RWPE2 (cell line): Measurements from ENCODE around the gene DNAJC5.
"Not testable (repeated sequence)": the region's sequence is repeated elsewhere in the genome, so short reads cannot be mapped to it uniquely, and the experiment has no call there.

ENCODE experiments used
- ATAC-seq: fragments of 200-7000 bp; cut with Tn5 transposase; 3 replicates; pipeline ENCODE4 v1.9.1; 2021; ENCODE audit warnings: low read depth
- DNase-seq: peaks from one replicate; pipeline ENCODE4 v3.0.0-alpha.2; 2020; ENCODE audit warnings: low spot score
- H3K27ac ChIP-seq: fragments of 450-650 bp; 2 replicates; pipeline ENCODE4 v1.5.1; 2017; ENCODE audit warnings: mild to moderate bottlenecking; ENCODE audit not compliant: poor library complexity, severe bottlenecking
- H3K27me3 ChIP-seq: fragments of 250-450 bp; sonication (Bioruptor Pico); 2 replicates; pipeline ENCODE4 v1.5.1; 2021; ENCODE audit warnings: mild to moderate bottlenecking, moderate library complexity; ENCODE audit not compliant: insufficient read depth, poor library complexity, severe bottlenecking
- H3K36me3 ChIP-seq: fragments of 250-450 bp; sonication (Bioruptor Pico); 2 replicates; pipeline ENCODE4 v1.5.1; 2020; ENCODE audit warnings: low read depth, mild to moderate bottlenecking, moderate library complexity
- H3K4me1 ChIP-seq: fragments of 250-450 bp; sonication (Bioruptor Pico); 2 replicates; pipeline ENCODE4 v1.5.1; 2021; ENCODE audit warnings: mild to moderate bottlenecking, moderate library complexity; ENCODE audit not compliant: insufficient read depth, poor library complexity, severe bottlenecking
- H3K4me3 ChIP-seq: fragments of 250-450 bp; sonication (Bioruptor Pico); 2 replicates; pipeline ENCODE4 v1.5.1; 2021; ENCODE audit warnings: mild to moderate bottlenecking, moderate library complexity; ENCODE audit not compliant: severe bottlenecking
- H3K9me3 ChIP-seq: fragments of 250-450 bp; sonication (Bioruptor Pico); 2 replicates; pipeline ENCODE4 v1.5.1; 2021; ENCODE audit warnings: mild to moderate bottlenecking, moderate library complexity; ENCODE audit not compliant: severe bottlenecking
- TF ChIP-seq, protein P1 (sequence below): fragments of 450-650 bp; IDR thresholded peaks from one replicate; pipeline ENCODE4 v1.5.1; 2017; ENCODE audit warnings: mild to moderate bottlenecking, moderate library complexity; ENCODE audit not compliant: poor library complexity, severe bottlenecking

The DNAJC5 gene

DNA sequence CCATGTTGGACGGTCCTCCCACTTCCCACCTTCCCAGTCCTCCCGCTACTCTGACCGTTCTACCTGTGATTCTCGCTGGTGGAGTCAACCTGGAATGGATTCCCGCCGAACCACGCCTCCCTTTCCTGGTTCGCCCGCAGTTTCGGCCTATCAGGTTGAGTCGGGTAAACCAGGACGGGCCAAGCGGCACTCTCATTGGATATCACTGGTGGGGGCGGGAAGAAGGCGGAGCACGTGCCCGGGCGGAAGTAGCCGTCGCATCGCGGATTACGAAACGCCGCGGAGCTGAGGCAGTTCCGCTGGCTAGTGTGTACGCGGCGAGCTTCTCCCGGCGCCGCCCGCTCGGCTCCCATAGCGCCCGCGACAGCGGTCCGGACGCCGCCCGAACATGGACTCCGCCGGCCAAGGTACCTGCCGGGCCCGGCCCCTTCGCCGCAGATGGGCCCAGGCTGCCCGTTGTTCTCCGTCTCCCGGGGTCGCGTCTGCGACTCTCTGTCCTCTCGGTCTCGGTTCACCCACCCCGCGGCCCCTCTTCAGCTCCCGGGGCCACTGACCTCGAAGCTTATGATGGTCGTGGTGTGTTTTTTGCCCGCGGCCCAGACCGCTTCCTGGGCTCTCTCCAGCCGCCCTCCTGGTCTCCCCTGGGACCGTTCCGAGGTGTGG, 29.8 kb upstream of the DNAJC5 start, which contains the start of gene TPD52L2:
Gene TPD52L2, plus strand, starts transcription at position 293 of the 663 bp plus-strand sequence. Its CDS starts 96 bp downstream, at position 389.
- peak within 1 kb of the TSS; percentile 78 for H3K4me3 ChIP-seq
- peak; percentile 100 for DNase-seq
- peak within 1 kb of the TSS; percentile 87 for H3K27ac ChIP-seq
- peak; percentile 88 for ATAC-seq
- H3K27me3 ChIP-seq, result no peaks in the 10 kb centered on the region
- H3K9me3 ChIP-seq, result no peaks in the 10 kb centered on the region
- TF ChIP-seq, protein P1, sequence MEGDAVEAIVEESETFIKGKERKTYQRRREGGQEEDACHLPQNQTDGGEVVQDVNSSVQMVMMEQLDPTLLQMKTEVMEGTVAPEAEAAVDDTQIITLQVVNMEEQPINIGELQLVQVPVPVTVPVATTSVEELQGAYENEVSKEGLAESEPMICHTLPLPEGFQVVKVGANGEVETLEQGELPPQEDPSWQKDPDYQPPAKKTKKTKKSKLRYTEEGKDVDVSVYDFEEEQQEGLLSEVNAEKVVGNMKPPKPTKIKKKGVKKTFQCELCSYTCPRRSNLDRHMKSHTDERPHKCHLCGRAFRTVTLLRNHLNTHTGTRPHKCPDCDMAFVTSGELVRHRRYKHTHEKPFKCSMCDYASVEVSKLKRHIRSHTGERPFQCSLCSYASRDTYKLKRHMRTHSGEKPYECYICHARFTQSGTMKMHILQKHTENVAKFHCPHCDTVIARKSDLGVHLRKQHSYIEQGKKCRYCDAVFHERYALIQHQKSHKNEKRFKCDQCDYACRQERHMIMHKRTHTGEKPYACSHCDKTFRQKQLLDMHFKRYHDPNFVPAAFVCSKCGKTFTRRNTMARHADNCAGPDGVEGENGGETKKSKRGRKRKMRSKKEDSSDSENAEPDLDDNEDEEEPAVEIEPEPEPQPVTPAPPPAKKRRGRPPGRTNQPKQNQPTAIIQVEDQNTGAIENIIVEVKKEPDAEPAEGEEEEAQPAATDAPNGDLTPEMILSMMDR, result no peak
- peaks cover 46% of the 10 kb centered on the region for H3K36me3 ChIP-seq
- peaks cover 6% of the 10 kb centered on the region for H3K4me1 ChIP-seq

DNA sequence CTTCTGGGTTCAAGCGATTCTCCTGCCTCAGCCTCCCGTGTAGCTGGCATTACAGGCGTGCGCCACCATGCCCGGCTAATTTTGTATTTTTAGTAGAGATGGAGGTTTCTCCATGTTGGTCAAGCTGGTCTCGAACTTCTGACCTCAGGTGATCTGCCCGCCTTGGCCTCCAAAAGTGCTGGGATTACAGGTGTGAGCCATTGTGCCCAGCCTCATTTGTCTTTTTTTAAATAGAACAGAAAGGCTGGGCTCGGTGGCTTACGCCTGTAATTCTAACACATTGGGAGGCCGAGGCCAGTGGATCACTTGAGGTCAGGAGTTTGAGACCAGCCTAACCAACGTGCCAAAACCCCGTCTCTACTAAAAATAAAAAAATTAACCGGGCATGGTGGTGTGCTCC, 27.9 kb upstream of the DNAJC5 start:
- H3K36me3 ChIP-seq, result peaks cover 64% of the 10 kb centered on the region
- not testable (repeated sequence) for H3K4me3 ChIP-seq, DNase-seq, ATAC-seq, H3K27me3 ChIP-seq, H3K4me1 ChIP-seq, H3K9me3 ChIP-seq, H3K27ac ChIP-seq

DNA sequence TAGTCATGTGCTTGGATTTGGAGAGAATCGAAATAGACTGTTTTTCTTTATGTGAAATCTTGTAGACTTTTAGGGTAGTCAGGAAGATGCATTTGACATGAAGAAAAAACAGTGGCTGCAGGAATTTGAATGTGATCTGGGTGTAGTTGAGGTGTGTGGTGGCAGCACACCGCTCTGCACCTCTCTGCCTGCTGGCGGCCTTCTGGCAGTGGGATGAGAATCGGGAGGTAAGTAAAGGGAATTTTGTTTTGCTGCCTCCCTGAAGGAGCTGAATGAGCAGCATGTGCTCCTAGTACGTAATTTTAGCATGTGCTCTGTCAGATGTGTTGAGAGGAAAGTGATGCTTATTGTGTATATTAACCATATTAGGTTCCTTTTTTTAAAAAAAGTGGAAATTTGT, 26.7 kb upstream of the DNAJC5 start:
- H3K4me3 ChIP-seq, result no peak overlapping the region
- no peak for DNase-seq
- no peaks in the 10 kb centered on the region for H3K27me3 ChIP-seq
- peaks cover 70% of the 10 kb centered on the region for H3K36me3 ChIP-seq
- ATAC-seq, result no peak
- no peak overlapping the region for H3K27ac ChIP-seq
- H3K4me1 ChIP-seq, result peaks cover 18% of the 10 kb centered on the region
- H3K9me3 ChIP-seq, result no peaks in the 10 kb centered on the region
- TF ChIP-seq, protein P1, result no peak

DNA sequence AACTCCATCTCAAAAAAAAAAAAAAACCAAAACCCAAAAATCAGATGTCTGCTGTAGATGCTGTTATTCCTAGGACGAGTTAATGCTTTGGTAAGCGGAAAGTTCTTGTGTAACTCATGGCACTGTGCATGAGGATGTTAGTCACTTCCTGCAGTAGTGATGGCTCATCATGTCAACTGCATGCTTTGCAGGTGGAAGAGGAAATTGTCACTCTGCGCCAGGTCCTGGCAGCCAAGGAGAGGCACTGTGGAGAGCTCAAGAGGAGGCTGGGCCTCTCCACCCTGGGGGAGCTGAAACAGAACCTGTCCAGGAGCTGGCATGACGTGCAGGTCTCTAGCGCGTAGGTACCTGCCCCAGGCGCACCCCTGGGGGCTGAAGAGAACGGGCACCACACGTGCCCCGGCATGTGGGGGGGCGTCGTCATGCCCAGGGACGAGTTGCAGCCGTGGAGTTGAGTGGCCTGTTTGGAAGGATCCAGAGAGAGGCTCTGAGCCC, 21.4 kb upstream of the DNAJC5 start:
- DNase-seq, result peak; percentile 91
- peak overlapping the region; percentile 80 for H3K27ac ChIP-seq
- H3K27me3 ChIP-seq, result no peaks in the 10 kb centered on the region
- ATAC-seq, result peak; percentile 94
- peaks cover 19% of the 10 kb centered on the region for H3K4me1 ChIP-seq
- H3K9me3 ChIP-seq, result no peaks in the 10 kb centered on the region
- H3K4me3 ChIP-seq, result no peak overlapping the region
- H3K36me3 ChIP-seq, result peaks cover 95% of the 10 kb centered on the region
- TF ChIP-seq, protein P1, result peak; percentile 24

DNA sequence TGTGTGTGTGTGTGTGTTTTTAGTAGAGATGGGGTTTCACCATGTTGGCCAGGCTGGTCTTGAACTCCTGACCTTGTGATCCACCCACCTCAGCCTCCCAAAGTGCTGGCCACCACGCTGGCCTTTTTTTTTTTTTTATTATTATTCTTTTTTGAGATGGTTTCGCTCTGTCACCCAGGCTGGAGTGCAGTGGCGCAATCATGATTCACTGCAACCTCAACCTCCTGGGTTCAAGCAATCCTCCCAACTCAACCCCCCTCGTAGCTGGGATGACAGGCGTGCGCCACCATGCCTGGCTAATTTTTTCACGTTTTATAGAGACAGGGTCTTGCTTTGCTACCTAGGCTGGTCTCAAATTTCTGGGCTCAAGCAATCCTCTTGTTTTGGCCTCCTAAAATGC, 20.7 kb upstream of the DNAJC5 start:
- peak overlapping the region; percentile 80 for H3K27ac ChIP-seq
- DNase-seq, ATAC-seq, H3K9me3 ChIP-seq, H3K27me3 ChIP-seq, H3K4me3 ChIP-seq: not testable (repeated sequence)
- H3K36me3 ChIP-seq, result peaks cover 95% of the 10 kb centered on the region
- peaks cover 19% of the 10 kb centered on the region for H3K4me1 ChIP-seq
